GM23338 (cell line): ENCODE data around the gene TAF11L11.
"Not testable (repeated sequence)": the region's sequence is repeated elsewhere in the genome, so short reads cannot be mapped to it uniquely, and the experiment has no call there.

Source experiments
- CREB1 ChIP-seq: fragments of 250-450 bp; sonication (Bioruptor Pico); IDR thresholded peaks from 2 replicates; pipeline ENCODE4 v1.5.0; 2020; ENCODE audit warnings: low read depth, mild to moderate bottlenecking, moderate library complexity
- ETS1 ChIP-seq: IDR thresholded peaks from 2 replicates; pipeline ENCODE4 v1.6.1; 2016; ENCODE audit warnings: antibody characterized with exemption
- EZH2 ChIP-seq: fragments of 200-600 bp; sonication (generic); IDR thresholded peaks from one replicate; pipeline ENCODE4 v1.8.0; 2017; ENCODE audit warnings: antibody characterized with exemption, mild to moderate bottlenecking, low read depth; ENCODE audit not compliant: unreplicated experiment
- EZH2phosphoT487 ChIP-seq: fragments of 200-600 bp; sonication (generic); IDR thresholded peaks from one replicate; pipeline ENCODE4 v1.8.1; 2018; ENCODE audit warnings: antibody characterized with exemption; ENCODE audit not compliant: unreplicated experiment
- JUNB ChIP-seq: IDR thresholded peaks from one replicate; pipeline ENCODE4 v1.6.1; 2016; ENCODE audit warnings: antibody characterized with exemption; ENCODE audit not compliant: unreplicated experiment
- POLR2AphosphoS5 ChIP-seq: IDR thresholded peaks from 2 replicates; pipeline ENCODE4 v1.6.1; 2016; ENCODE audit warnings: antibody characterized with exemption, low read depth
- STAT1 ChIP-seq: IDR thresholded peaks from one replicate; pipeline ENCODE4 v1.6.1; 2016; ENCODE audit warnings: antibody characterized with exemption; ENCODE audit not compliant: unreplicated experiment
- TF ChIP-seq, protein P1 (sequence below), 2 experiments: fragments of 200-600 bp in 1 of 2; sonication (generic) in 1 of 2; conservative IDR thresholded peaks; 2 replicates each; pipeline versions ENCODE4 v1.5.1 to v1.6.1; 2016 to 2017; ENCODE audit warnings: antibody characterized with exemption in 2 of 2, low read depth in 2 of 2, mild to moderate bottlenecking in 2 of 2, moderate library complexity in 1 of 2
- TF ChIP-seq, protein P2 (sequence below): IDR thresholded peaks from one replicate; pipeline ENCODE4 v1.6.1; 2018; ENCODE audit warnings: antibody characterized with exemption; ENCODE audit not compliant: unreplicated experiment

GRCh38 chr5:17655201-17655759, 51.3 kb downstream of the TAF11L11 start:
- TF ChIP-seq, protein P1, sequence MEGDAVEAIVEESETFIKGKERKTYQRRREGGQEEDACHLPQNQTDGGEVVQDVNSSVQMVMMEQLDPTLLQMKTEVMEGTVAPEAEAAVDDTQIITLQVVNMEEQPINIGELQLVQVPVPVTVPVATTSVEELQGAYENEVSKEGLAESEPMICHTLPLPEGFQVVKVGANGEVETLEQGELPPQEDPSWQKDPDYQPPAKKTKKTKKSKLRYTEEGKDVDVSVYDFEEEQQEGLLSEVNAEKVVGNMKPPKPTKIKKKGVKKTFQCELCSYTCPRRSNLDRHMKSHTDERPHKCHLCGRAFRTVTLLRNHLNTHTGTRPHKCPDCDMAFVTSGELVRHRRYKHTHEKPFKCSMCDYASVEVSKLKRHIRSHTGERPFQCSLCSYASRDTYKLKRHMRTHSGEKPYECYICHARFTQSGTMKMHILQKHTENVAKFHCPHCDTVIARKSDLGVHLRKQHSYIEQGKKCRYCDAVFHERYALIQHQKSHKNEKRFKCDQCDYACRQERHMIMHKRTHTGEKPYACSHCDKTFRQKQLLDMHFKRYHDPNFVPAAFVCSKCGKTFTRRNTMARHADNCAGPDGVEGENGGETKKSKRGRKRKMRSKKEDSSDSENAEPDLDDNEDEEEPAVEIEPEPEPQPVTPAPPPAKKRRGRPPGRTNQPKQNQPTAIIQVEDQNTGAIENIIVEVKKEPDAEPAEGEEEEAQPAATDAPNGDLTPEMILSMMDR (conservative IDR thresholded peaks at IDR 0.05; ENCODE audit: low read depth in 2 of 2), result peak; percentile 32 to 48; a peak in 3 of 4 replicates
- TF ChIP-seq ETS1; POLR2AphosphoS5; JUNB; EZH2; STAT1; CREB1 (CRISPR knock-in tag); EZH2phosphoT487: not testable (repeated sequence)
- TF ChIP-seq, protein P2, sequence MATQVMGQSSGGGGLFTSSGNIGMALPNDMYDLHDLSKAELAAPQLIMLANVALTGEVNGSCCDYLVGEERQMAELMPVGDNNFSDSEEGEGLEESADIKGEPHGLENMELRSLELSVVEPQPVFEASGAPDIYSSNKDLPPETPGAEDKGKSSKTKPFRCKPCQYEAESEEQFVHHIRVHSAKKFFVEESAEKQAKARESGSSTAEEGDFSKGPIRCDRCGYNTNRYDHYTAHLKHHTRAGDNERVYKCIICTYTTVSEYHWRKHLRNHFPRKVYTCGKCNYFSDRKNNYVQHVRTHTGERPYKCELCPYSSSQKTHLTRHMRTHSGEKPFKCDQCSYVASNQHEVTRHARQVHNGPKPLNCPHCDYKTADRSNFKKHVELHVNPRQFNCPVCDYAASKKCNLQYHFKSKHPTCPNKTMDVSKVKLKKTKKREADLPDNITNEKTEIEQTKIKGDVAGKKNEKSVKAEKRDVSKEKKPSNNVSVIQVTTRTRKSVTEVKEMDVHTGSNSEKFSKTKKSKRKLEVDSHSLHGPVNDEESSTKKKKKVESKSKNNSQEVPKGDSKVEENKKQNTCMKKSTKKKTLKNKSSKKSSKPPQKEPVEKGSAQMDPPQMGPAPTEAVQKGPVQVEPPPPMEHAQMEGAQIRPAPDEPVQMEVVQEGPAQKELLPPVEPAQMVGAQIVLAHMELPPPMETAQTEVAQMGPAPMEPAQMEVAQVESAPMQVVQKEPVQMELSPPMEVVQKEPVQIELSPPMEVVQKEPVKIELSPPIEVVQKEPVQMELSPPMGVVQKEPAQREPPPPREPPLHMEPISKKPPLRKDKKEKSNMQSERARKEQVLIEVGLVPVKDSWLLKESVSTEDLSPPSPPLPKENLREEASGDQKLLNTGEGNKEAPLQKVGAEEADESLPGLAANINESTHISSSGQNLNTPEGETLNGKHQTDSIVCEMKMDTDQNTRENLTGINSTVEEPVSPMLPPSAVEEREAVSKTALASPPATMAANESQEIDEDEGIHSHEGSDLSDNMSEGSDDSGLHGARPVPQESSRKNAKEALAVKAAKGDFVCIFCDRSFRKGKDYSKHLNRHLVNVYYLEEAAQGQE, result not testable (repeated sequence)
